ENCODE results near the gene SMYD3. TPM values are rescaled to one million over a fixed set of nuclear protein-coding genes. Genes with fewer than 3 reads are reported as not detected.
"Not testable (repeated sequence)": the region's sequence is repeated elsewhere in the genome, so short reads cannot be mapped to it uniquely, and the experiment has no call there.

The SMYD3 gene
- total RNA-seq, 2 experiments from 2014 or later = 17.1 TPM

GRCh38 chr1:246040200-246040890 lies 466.7 kb downstream of the SMYD3 start:
- no peaks in the 10 kb centered on the region for H3K36me3 Mint-ChIP-seq (ENCODE audit: low read depth)
- POLR2A ChIA-PET = no interaction called here
- DNase-seq = no peak

GRCh38 chr1:246039584-246039983 lies 467.5 kb downstream of the SMYD3 start:
- ChIA-PET CTCF (no interaction called here), POLR2A (no interaction called here)
- no peaks in the 10 kb centered on the region for H3K27me3 Mint-ChIP-seq
- H3K4me1 Mint-ChIP-seq = no peaks in the 10 kb centered on the region
- H3K27ac Mint-ChIP-seq = no peak overlapping the region
- no peak overlapping the region for H3K4me3 Mint-ChIP-seq
- H3K36me3 Mint-ChIP-seq (ENCODE audit: low read depth) = no peaks in the 10 kb centered on the region
- H3K9me3 Mint-ChIP-seq = no peaks in the 10 kb centered on the region
- no peak for DNase-seq

More at GRCh38 chr1:246040200-246040890, 466.7 kb downstream of the SMYD3 start:
- no peaks in the 10 kb centered on the region for H3K27me3 Mint-ChIP-seq
- H3K4me3 Mint-ChIP-seq = no peak overlapping the region
- no peaks in the 10 kb centered on the region for H3K4me1 Mint-ChIP-seq
- H3K9me3 Mint-ChIP-seq = no peaks in the 10 kb centered on the region
- H3K27ac Mint-ChIP-seq = no peak overlapping the region
- CTCF ChIA-PET = no interaction called here

DNA sequence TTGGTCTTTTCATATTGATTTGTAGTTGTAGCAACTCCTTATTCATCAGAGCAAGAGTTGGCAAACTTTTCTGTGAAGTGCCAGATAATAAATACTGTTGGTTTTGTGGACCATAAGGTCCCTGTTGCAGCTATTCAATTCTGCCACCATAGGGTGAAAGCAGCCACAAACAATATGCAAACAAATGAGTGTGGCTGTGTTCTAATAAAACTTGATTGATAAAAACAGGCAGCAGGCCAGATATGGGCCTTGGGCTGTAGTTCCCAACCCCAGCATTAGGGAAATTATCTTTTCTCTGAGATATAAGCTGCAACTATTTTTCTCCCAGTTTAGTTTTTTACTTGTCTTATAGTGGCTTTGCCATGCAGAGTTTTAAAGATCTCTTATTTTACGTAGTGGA lies 469.2 kb downstream of the SMYD3 start:
- DNase-seq = no peak
- POLR2A ChIA-PET = no interaction called here
- CTCF ChIA-PET = no interaction called here
- Mint-ChIP-seq H3K27me3 (no peaks in the 10 kb centered on the region), H3K27ac (no peak overlapping the region), H3K36me3 (ENCODE audit: low read depth) (no peaks in the 10 kb centered on the region), H3K4me3 (no peak overlapping the region), H3K4me1 (no peaks in the 10 kb centered on the region), H3K9me3 (no peaks in the 10 kb centered on the region)

DNA sequence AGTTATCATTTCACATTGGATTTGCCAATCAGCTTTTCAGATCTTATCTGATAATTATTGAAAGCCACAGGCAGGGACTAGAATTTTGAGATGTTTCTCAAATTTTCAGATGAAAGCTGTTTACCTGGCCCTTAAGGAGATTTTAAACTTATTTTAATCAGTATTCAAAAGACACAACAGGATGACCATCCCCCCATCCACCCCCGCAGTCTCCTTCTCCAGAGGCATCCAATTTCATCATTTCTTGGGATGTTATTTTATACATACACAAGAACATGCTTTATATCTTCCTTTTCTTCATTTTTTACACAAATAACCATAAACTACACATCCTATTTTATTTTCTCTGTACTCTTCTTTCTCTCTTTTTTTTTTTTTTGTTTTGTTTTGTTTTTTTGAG lies 470.9 kb downstream of the SMYD3 start:
- Mint-ChIP-seq H3K27ac (no peak overlapping the region), H3K27me3 (no peaks in the 10 kb centered on the region), H3K4me3 (no peak overlapping the region), H3K4me1 (no peaks in the 10 kb centered on the region), H3K36me3 (ENCODE audit: low read depth) (no peaks in the 10 kb centered on the region), H3K9me3 (no peaks in the 10 kb centered on the region)
- CTCF ChIA-PET = no interaction called here
- POLR2A ChIA-PET = no interaction called here
- DNase-seq = no peak

GRCh38 chr1:246035060-246035541 lies 472.0 kb downstream of the SMYD3 start:
- Mint-ChIP-seq H3K9me3 (no peaks in the 10 kb centered on the region), H3K4me1 (no peaks in the 10 kb centered on the region), H3K4me3 (no peak overlapping the region), H3K27ac (no peak overlapping the region), H3K27me3 (no peaks in the 10 kb centered on the region), H3K36me3 (ENCODE audit: low read depth) (no peaks in the 10 kb centered on the region)
- DNase-seq = no peak
- CTCF ChIA-PET = interaction anchor here (0.7 kb wide), 1 partner anchor 49 kb away, joined by 3 read pairs; no protein-coding TSS in a partner anchor
- POLR2A ChIA-PET = no interaction called here

DNA sequence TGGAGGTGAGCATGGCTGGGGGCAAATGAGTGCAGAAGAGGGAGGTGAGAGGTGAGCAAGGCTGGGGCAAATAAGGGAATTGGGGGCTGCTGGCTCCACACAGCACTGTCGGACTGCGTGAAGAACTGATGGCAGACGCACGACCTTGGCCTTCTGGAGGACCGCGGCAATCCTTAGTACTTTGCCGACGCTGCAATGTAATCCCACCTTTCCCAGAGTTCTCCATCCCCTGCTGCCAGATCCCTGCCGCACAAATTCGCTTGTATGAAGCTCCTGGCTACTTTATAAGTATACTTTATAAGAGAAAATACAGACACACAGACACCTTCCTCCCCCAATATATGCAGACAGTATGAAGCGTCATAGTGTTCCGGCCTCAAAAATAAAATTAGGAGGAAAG lies 472.4 kb downstream of the SMYD3 start:
- ChIA-PET CTCF (interaction anchor here (0.6 kb wide), 1 partner anchor 18 kb away, joined by 5 read pairs; no protein-coding TSS in a partner anchor), POLR2A (no interaction called here)
- H3K4me3 Mint-ChIP-seq = no peak overlapping the region
- no peaks in the 10 kb centered on the region for H3K4me1 Mint-ChIP-seq
- H3K27ac Mint-ChIP-seq = no peak overlapping the region
- no peaks in the 10 kb centered on the region for H3K36me3 Mint-ChIP-seq (ENCODE audit: low read depth)
- no peaks in the 10 kb centered on the region for H3K27me3 Mint-ChIP-seq
- no peaks in the 10 kb centered on the region for H3K9me3 Mint-ChIP-seq
- DNase-seq = no peak

- no peaks in the 10 kb centered on the region for H3K27me3 Mint-ChIP-seq
- H3K9me3 Mint-ChIP-seq = no peaks in the 10 kb centered on the region
- POLR2A ChIA-PET = interaction anchor here (0.6 kb wide), 1 partner anchor 446 kb away, joined by 4 read pairs; no protein-coding TSS in a partner anchor
These were observed 474.1 kb downstream of the SMYD3 start for GRCh38 chr1:246032984-246033383.

GRCh38 chr1:246032031-246032551 lies 475.0 kb downstream of the SMYD3 start:
- CTCF ChIA-PET = interaction anchor here (0.6 kb wide), 1 partner anchor 222 kb away, joined by 3 read pairs; no protein-coding TSS in a partner anchor
- no peak overlapping the region for H3K4me3 Mint-ChIP-seq
- POLR2A ChIA-PET = interaction anchor here (0.6 kb wide), 1 partner anchor 447 kb away, joined by 4 read pairs; no protein-coding TSS in a partner anchor
- H3K36me3 Mint-ChIP-seq (ENCODE audit: low read depth) = no peaks in the 10 kb centered on the region
- no peak overlapping the region for H3K27ac Mint-ChIP-seq
- no peaks in the 10 kb centered on the region for H3K9me3 Mint-ChIP-seq
- DNase-seq = no peak
- no peaks in the 10 kb centered on the region for H3K4me1 Mint-ChIP-seq
- H3K27me3 Mint-ChIP-seq = no peaks in the 10 kb centered on the region

More at GRCh38 chr1:246032984-246033383, 474.1 kb downstream of the SMYD3 start:
- no peaks in the 10 kb centered on the region for H3K4me1 Mint-ChIP-seq
- CTCF ChIA-PET = no interaction called here
- DNase-seq = no peak
- no peak overlapping the region for H3K4me3 Mint-ChIP-seq
- H3K36me3 Mint-ChIP-seq (ENCODE audit: low read depth) = no peaks in the 10 kb centered on the region
- H3K27ac Mint-ChIP-seq = no peak overlapping the region

DNA sequence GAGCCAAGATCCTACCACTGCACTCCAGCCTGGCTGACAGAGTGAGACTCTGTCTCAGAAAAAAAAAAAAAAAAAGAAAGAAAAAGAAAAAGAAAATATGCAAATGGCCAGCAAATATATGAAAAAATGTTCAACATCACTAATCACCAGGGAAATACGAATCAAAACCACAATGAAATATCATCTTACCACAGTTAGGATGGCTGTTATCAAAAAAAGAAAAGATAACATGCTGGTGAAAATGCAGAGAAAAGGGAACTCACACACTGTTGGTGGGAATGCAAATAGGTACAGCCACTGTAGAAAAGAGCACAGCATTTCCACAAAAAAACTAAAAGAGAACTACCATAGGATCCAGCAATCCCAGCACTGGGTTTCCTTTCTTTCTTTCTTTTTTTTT lies 477.5 kb downstream of the SMYD3 start:
- no peaks in the 10 kb centered on the region for H3K36me3 Mint-ChIP-seq (ENCODE audit: low read depth)
- H3K9me3 Mint-ChIP-seq = no peaks in the 10 kb centered on the region
- DNase-seq = no peak
- H3K27me3 Mint-ChIP-seq = no peaks in the 10 kb centered on the region
- H3K4me3 Mint-ChIP-seq = no peak overlapping the region
- no peaks in the 10 kb centered on the region for H3K4me1 Mint-ChIP-seq
- ChIA-PET POLR2A (no interaction called here), CTCF (no interaction called here)
- no peak overlapping the region for H3K27ac Mint-ChIP-seq

DNA sequence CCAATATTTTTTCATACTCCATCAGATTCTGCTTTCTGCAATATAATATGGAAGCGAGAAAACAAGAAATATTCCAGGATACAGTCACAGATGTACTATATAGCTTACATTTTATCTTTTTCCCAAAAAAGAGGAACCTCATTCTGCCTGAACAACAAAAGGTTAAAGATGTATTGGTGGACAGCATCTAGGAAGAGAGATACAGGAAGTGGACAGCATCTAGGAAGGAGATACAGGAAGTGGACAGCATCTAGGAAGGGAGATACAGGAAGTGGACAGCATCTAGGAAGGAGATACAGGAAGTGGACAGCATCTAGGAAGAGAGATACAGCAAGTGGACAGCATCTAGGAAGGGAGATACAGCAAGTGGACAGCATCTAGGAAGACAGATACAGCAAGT lies 483.0 kb downstream of the SMYD3 start:
- DNase-seq; H3K27me3 Mint-ChIP-seq; H3K4me1 Mint-ChIP-seq; H3K9me3 Mint-ChIP-seq; H3K36me3 Mint-ChIP-seq (ENCODE audit: low read depth); POLR2A ChIA-PET; H3K4me3 Mint-ChIP-seq; H3K27ac Mint-ChIP-seq: not testable (repeated sequence)
- CTCF ChIA-PET = interaction anchor here (1.2 kb wide), 1 partner anchor 13 kb away, joined by 3 read pairs; no protein-coding TSS in a partner anchor

- Mint-ChIP-seq H3K27ac (no peak overlapping the region), H3K9me3 (no peaks in the 10 kb centered on the region), H3K36me3 (ENCODE audit: low read depth) (no peaks in the 10 kb centered on the region), H3K27me3 (no peaks in the 10 kb centered on the region), H3K4me3 (no peak overlapping the region), H3K4me1 (peaks cover 8% of the 10 kb centered on the region)
- CTCF ChIA-PET = no interaction called here
- DNase-seq = no peak
- POLR2A ChIA-PET = no interaction called here
These were observed 486.7 kb downstream of the SMYD3 start for GRCh38 chr1:246020211-246020954.

DNA sequence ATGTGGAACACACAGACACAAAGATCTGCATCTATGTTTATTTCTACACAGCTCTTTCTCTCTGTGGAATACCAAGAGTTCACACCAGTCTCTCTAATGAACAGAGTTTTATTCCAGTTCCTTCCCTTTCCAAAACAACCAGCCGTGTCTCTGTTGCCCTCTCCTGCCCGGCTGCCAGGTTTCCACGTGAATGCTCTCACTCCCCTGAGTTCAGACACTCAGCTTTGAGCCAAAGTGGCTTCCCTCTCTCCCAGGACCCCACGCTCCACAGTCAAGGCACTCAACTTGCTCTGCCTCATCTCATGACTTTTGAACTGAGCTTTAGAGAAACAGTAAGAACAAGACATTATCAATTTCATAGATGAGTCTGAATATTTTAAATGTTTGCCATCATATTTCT lies 488.9 kb downstream of the SMYD3 start:
- ChIA-PET CTCF (no interaction called here), POLR2A (no interaction called here)
- Mint-ChIP-seq H3K27me3 (no peaks in the 10 kb centered on the region), H3K4me3 (no peak overlapping the region), H3K27ac (no peak overlapping the region), H3K4me1 (peaks cover 4% of the 10 kb centered on the region), H3K36me3 (ENCODE audit: low read depth) (no peaks in the 10 kb centered on the region), H3K9me3 (no peaks in the 10 kb centered on the region)
- no peak for DNase-seq

- Mint-ChIP-seq H3K27ac (no peak overlapping the region), H3K36me3 (ENCODE audit: low read depth) (no peaks in the 10 kb centered on the region), H3K4me3 (no peak overlapping the region), H3K4me1 (peaks cover 4% of the 10 kb centered on the region), H3K9me3 (no peaks in the 10 kb centered on the region), H3K27me3 (no peaks in the 10 kb centered on the region)
- peak; percentile 25 for DNase-seq
- POLR2A ChIA-PET = no interaction called here
- CTCF ChIA-PET = no interaction called here
These were observed 494.7 kb downstream of the SMYD3 start for GRCh38 chr1:246012341-246012740.

All from activated CD4-positive, alpha-beta T cell treated with anti-CD3 and anti-CD28 coated beads, Interleukin-2, amount 10 ng/mL, durations not matched to agents 7 days and 5 days (primary cell).